ENCODE measurements around the gene CEP85L.

DNA sequence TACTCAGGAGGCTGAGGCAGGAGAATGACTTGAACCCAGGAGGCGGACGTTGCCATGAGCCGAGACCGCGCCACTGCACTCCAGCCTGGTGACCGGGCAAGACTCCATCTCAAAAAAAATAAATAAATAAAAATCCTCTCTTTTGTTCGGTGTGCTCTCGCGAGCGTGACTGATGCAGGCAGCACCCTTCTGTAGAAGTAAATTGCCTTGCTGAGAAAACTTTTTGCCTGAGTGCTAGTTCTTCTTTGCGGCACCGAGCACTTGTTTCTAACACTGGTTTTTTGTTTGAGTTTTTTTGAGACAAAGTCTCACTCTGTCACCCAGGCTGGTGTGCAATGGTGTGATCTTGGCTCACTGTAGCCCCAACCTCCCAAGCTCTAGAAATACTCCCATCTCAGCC lies 72.8 kb downstream of the CEP85L start:
- TF ChIP-seq POLR2A (IDR thresholded peaks at IDR 0.05; ENCODE audit: low read depth, low read length) (no peak), TAF1 (IDR thresholded peaks at IDR 0.05; ENCODE audit: borderline replicate concordance, low read depth, low read length) (no peak)
